Right cardiac atrium (tissue), 5 donors: ENCODE measurements around the gene LHFPL6. TPM values are rescaled to one million over a fixed set of nuclear protein-coding genes. Genes with fewer than 3 reads are reported as not detected.

Experiments used
- ATAC-seq, 2 donors: fragments of 200-7000 bp; cut with Tn5 transposase; one replicate each; pipeline versions ENCODE4 v1.8.0 to v1.9.1; 2020; ENCODE audit warnings: moderate library complexity in 2 of 2, mild to moderate bottlenecking in 1 of 2
- DNase-seq, 3 donors: peaks; one replicate each; pipeline ENCODE4 v3.0.0-alpha.2; 2020
- H3K27ac ChIP-seq: one replicate; pipeline ENCODE4 v1.5.1; 2013; ENCODE audit warnings: mild to moderate bottlenecking, low read length, control low read depth, moderate library complexity
- H3K27me3 ChIP-seq: one replicate; pipeline ENCODE4 v1.6.1; 2013; ENCODE audit not compliant: control insufficient read depth, insufficient read depth
- H3K4me1 ChIP-seq: one replicate; pipeline ENCODE4 v1.6.1; 2013; ENCODE audit warnings: low read length; ENCODE audit not compliant: control insufficient read depth, insufficient read depth
- H3K4me3 ChIP-seq: one replicate; pipeline ENCODE4 v1.5.1; 2013; ENCODE audit warnings: low read length, control low read depth
- H3K9me3 ChIP-seq: one replicate; pipeline ENCODE4 v1.6.1; 2013; ENCODE audit warnings: low read length; ENCODE audit not compliant: control insufficient read depth
- WGBS: extraction: QIAGEN DNeasy Blood & Tissue Kit; methylation state at CpG from one replicate; pipeline ENCODE4 v1.1.7; 2013; 5-methylcytosine and 5-hydroxymethylcytosine counted together
- intact Hi-C, 4 donors: fragments of 100-400 bp; cut with DNase I; formaldehyde crosslinking; loops; one replicate each; pipeline versions ENCODE4 v1.11.0 to v1.14.0; 2022 to 2023
- polyA plus RNA-seq: library from polyadenylated mRNA; stranded (reverse); fragments of 200-250 nt; gene quantifications from one replicate; pipeline ENCODE4 v1.2.3, GENCODE V29; 2013
- total RNA-seq, 4 donors: library from RNA; stranded (reverse); fragmentation: NEBNext Ultra II Directional; extraction: Animal tissue kit (Norgen Biotek cat#: 25700); gene quantifications; one replicate each; pipeline ENCODE4 v1.2.1, GENCODE V29; 2021
- donor health status: healthy with polysubstance abuse.
- donor health status: DM: no; HTN: yes; CAD: no.
- donor health status: DM: no; HTN: no; CAD: no.
- donor health status: DM: no; HTN: yes; CAD: no; lungs with severe emphysema.
- donor health status: DM: yes; HTN: yes; CAD: no.

LHFPL6 gene
- total and polyA plus RNA-seq, 5 donors: 54.0 to 66.8 (median 58.5) TPM

DNA sequence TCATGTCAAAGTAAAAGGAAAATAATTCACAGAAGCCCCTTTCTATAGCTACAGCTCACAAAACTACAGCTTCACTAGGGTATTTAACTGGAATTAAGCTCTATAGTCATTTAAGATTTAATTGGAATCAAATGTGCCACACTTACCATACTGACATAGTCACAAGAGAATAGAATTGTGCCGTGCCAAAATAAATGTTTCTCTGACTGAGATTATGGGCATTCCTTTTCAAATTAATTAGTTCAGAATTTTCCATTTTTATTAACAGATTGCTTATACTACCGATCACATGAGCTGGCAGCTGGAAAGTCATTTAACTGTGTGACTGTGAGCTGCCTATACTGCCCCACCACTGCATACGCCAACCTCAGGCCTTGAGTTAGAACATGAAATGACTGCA is 108.4 kb downstream of the LHFPL6 start:
- DNase-seq (no peak), ATAC-seq (no peak)
- 75% methylated on average over 3 of the region's 3 CpGs for WGBS
- intact Hi-C loops: no loop called here
- no peak overlapping the region for H3K27ac ChIP-seq
- no peaks in the 10 kb centered on the region for H3K27me3 ChIP-seq
- H3K4me1 ChIP-seq: peaks cover 13% of the 10 kb centered on the region
- H3K9me3 ChIP-seq: no peaks in the 10 kb centered on the region
- no peak overlapping the region for H3K4me3 ChIP-seq

- ATAC-seq (no peak), DNase-seq (no peak)
- H3K4me3 ChIP-seq: no peak overlapping the region
- no peaks in the 10 kb centered on the region for H3K27me3 ChIP-seq
- 58% methylated on average over 3 of the region's 3 CpGs for WGBS
- peaks cover 10% of the 10 kb centered on the region for H3K4me1 ChIP-seq
- intact Hi-C loops: no loop called here
- no peaks in the 10 kb centered on the region for H3K9me3 ChIP-seq
- no peak overlapping the region for H3K27ac ChIP-seq
Measured at GRCh38 chr13:39494006-39494405, 109.0 kb downstream of the LHFPL6 start.

DNA sequence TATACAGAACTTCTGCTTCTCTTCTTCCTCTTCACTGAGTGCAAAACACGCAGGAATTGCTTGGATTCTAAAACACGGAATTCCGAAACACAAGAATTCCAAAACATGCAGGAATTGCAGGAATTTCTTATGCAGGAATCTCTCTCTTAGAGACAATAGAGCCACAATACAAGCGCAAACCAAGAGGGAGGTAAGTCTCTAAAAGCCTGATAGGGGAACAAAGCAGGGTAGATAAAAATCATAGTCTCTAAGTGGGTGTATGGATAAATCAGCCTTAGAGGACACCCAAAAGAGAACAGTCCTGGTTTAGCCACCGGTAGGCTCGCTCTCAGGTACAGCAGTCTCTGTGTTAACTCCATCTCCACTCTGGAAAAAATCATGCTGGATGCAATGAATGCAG is 112.9 kb downstream of the LHFPL6 start:
- intact Hi-C loops: no loop called here
- ATAC-seq (no peak), DNase-seq (no peak)
- Histone ChIP-seq H3K9me3 (no peaks in the 10 kb centered on the region), H3K27ac (no peak overlapping the region), H3K4me3 (no peak overlapping the region), H3K4me1 (peaks cover 5% of the 10 kb centered on the region), H3K27me3 (no peaks in the 10 kb centered on the region)
- WGBS: 70% methylated on average over 6 of the region's 6 CpGs

DNA sequence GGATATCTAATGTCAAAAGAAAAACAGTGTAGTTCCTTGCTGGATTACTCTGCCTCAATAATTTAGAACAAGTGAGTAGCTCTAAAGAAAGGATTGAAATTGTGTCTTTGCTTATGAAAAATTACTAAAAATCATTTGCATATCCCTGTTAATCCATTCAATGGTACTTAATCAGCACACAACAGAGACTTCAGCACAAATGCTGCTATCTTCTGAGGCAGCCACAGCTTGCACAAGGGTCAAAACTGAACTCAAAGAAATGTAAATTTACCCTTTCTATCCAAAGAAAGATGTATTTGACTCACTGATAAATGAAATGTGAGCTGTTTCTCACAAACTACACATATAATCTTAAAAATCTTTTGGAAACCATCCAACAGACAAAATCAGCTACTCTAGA is 116.2 kb downstream of the LHFPL6 start:
- H3K4me3 ChIP-seq: no peak overlapping the region
- no peak for ATAC-seq
- intact Hi-C loops: no loop called here
- H3K9me3 ChIP-seq: no peaks in the 10 kb centered on the region
- H3K27me3 ChIP-seq: no peaks in the 10 kb centered on the region
- no peak overlapping the region for H3K27ac ChIP-seq
- H3K4me1 ChIP-seq: peaks cover 8% of the 10 kb centered on the region
- DNase-seq: no peak

DNA sequence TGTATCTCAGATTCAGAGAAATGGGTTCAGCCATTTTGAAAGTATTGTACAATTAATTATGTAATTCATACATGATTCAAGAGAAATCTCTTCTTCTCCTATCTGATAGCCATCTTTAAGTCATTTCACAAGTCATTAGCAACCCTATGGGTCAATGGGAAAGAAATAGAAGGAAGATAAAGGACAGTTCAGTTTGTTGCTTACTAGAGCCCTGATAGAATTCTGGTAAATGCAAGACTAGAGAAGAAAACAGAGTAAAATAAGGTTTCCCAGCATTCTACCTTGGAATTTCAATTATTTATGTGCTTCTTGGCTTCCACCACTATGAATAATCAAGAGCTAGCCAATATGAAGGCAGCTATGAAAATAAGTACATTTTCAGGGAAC is 117.7 kb downstream of the LHFPL6 start:
- no peak for DNase-seq

GRCh38 chr13:39484506-39485313 is 118.3 kb downstream of the LHFPL6 start:
- H3K27ac ChIP-seq: no peak overlapping the region
- ATAC-seq (no peak), DNase-seq (no peak)
- intact Hi-C loops: no loop called here
- no peaks in the 10 kb centered on the region for H3K27me3 ChIP-seq
- peaks cover 8% of the 10 kb centered on the region for H3K4me1 ChIP-seq
- 83% methylated on average over 4 of the region's 4 CpGs for WGBS
- no peak overlapping the region for H3K4me3 ChIP-seq
- no peaks in the 10 kb centered on the region for H3K9me3 ChIP-seq

More for the DNA sequence above, 117.7 kb downstream of the LHFPL6 start:
- no peak for ATAC-seq
- Histone ChIP-seq H3K27ac (no peak overlapping the region), H3K4me1 (peaks cover 8% of the 10 kb centered on the region), H3K9me3 (no peaks in the 10 kb centered on the region), H3K4me3 (no peak overlapping the region), H3K27me3 (no peaks in the 10 kb centered on the region)
- intact Hi-C loops: no loop called here

DNA sequence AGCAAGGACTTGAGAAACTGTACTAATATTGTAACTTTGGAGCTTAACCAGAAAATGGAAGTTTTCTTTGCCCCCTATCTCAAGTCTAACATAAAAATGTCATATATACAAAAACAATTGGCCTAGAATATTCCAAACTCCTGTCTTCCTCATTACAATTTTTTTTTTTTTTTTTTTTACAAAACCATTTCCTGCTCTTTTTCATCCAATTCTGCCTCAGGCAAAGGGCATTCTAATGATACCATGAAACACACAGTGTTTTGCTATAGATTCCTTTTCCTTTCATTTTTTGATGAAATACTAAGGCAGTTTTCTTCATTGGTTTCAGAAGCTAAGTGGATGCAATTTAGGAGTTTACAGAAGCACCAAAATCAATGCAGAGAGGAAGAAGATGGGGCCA is 119.7 kb downstream of the LHFPL6 start:
- Histone ChIP-seq H3K27me3 (no peaks in the 10 kb centered on the region), H3K9me3 (no peaks in the 10 kb centered on the region), H3K27ac (no peak overlapping the region), H3K4me3 (no peak overlapping the region), H3K4me1 (peaks cover 11% of the 10 kb centered on the region)
- ATAC-seq (no peak), DNase-seq (no peak)
- intact Hi-C loops: no loop called here

DNA sequence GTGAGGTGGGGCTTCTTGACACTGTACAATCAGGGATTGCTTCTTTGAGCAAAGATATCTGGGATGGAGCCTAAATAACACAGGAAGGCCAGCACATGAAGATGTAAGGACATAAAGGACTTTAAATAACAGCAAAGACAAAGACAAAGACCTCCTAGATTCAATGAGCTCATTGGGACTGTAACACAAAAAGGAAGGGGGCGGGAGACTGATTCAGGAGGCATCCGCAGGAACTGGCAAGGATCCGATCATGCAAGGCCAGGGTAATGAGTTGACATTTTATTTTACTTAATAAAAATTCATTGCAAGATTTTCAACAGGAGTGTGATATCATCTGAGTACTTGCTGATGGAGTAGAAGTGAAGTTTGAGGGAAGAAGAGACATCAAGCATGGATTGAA is 121.5 kb downstream of the LHFPL6 start:
- Histone ChIP-seq H3K27me3 (no peaks in the 10 kb centered on the region), H3K9me3 (no peaks in the 10 kb centered on the region), H3K4me1 (peaks cover 12% of the 10 kb centered on the region), H3K4me3 (no peak overlapping the region), H3K27ac (no peak overlapping the region)
- 48% methylated on average over 3 of the region's 3 CpGs for WGBS
- intact Hi-C loops: no loop called here
- peak in 2 of 3 donors; percentile 22 to 53 for DNase-seq
- peak in 1 of 2 donors; percentile 46 for ATAC-seq

DNA sequence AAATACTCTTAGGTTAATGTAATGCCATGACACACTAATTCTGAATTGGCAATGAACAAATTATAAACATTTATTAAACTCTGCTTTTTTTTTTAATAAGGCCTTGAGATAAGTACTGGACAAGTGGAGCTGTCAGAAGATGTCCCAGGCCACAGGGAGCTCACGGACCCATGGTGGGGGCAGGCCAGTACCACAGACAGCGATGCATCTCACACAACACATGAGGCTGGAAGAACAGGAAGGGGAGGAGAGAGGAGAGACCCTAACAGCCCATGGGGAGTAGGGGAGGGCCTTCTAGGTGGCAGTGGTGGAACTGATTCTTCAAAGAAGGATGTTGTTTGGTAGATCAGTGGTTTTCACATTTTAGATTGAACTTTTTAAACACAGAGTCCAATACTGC is 128.4 kb downstream of the LHFPL6 start:
- no peaks in the 10 kb centered on the region for H3K27me3 ChIP-seq
- no peak overlapping the region for H3K27ac ChIP-seq
- no peak for DNase-seq
- 73% methylated on average over 2 of the region's 2 CpGs for WGBS
- ATAC-seq: peak in 1 of 2 donors; percentile 42
- no peaks in the 10 kb centered on the region for H3K9me3 ChIP-seq
- H3K4me1 ChIP-seq: peaks cover 6% of the 10 kb centered on the region
- intact Hi-C loops: no loop called here
- no peak overlapping the region for H3K4me3 ChIP-seq

DNA sequence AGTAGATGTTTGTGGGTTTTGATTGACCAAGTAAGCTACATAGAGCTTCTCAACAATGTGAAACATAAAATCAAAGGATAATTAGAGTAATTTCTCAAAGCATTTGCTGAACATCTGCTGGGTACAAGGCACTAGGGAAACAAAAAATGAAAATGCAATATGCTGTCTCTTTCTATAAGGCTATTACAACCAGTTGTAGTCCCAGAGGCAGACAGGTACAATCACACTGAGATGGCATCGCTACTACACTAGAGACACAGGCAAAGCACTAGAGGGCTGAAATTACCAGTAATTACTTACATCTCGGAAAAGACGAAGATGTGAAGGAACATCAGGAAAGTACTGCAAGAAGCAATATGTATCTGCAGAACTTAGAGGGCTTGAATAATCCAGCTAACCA is 133.3 kb downstream of the LHFPL6 start:
- DNase-seq: no peak
- no peaks in the 10 kb centered on the region for H3K9me3 ChIP-seq
- peaks cover 2% of the 10 kb centered on the region for H3K4me1 ChIP-seq
- WGBS: 97% methylated on average over 3 of the region's 3 CpGs
- no peak overlapping the region for H3K4me3 ChIP-seq
- no peak for ATAC-seq
- intact Hi-C loops: no loop called here
- no peak overlapping the region for H3K27ac ChIP-seq
- no peaks in the 10 kb centered on the region for H3K27me3 ChIP-seq

DNA sequence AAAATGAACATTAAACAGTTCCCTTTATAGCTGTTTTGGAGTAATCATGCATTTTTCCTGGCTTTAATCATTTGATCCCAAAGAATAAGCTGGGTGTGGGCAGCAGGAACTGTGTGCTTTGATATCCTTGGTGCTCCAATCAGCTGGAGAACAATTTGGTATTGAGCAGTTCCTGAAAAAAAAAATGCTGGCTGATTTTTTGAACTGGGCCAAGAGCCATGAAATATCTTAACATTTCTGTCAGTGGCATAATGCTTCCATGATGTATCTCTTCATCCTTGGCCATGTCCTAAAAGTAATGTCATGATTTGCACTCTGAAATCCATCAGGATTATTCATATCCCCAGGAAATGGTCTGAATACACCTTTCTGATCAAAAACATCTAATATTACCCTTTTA is 134.7 kb downstream of the LHFPL6 start:
- Histone ChIP-seq H3K4me3 (no peak overlapping the region), H3K4me1 (peaks cover 5% of the 10 kb centered on the region), H3K27ac (no peak overlapping the region), H3K27me3 (no peaks in the 10 kb centered on the region), H3K9me3 (no peaks in the 10 kb centered on the region)
- DNase-seq (no peak), ATAC-seq (no peak)
- intact Hi-C loops: no loop called here

- H3K27ac ChIP-seq: no peak overlapping the region
- H3K4me1 ChIP-seq: peaks cover 6% of the 10 kb centered on the region
- H3K9me3 ChIP-seq: no peaks in the 10 kb centered on the region
- H3K27me3 ChIP-seq: no peaks in the 10 kb centered on the region
- no peak overlapping the region for H3K4me3 ChIP-seq
- WGBS: 97% methylated on average over 1 of the region's 1 CpG
- intact Hi-C loops: no loop called here
- ATAC-seq (no peak), DNase-seq (no peak)
Measured at GRCh38 chr13:39463611-39464010, 139.4 kb downstream of the LHFPL6 start.
